Fibroblast of skin of left quadriceps (primary cell): ENCODE results near the gene AURKB.

Experiments
- DNase-seq, 2 experiments: peaks; one replicate each; pipeline ENCODE4 v3.0.0-alpha.2; 2013; ENCODE audit warnings: low read depth in 2 of 2

The AURKB gene

DNA sequence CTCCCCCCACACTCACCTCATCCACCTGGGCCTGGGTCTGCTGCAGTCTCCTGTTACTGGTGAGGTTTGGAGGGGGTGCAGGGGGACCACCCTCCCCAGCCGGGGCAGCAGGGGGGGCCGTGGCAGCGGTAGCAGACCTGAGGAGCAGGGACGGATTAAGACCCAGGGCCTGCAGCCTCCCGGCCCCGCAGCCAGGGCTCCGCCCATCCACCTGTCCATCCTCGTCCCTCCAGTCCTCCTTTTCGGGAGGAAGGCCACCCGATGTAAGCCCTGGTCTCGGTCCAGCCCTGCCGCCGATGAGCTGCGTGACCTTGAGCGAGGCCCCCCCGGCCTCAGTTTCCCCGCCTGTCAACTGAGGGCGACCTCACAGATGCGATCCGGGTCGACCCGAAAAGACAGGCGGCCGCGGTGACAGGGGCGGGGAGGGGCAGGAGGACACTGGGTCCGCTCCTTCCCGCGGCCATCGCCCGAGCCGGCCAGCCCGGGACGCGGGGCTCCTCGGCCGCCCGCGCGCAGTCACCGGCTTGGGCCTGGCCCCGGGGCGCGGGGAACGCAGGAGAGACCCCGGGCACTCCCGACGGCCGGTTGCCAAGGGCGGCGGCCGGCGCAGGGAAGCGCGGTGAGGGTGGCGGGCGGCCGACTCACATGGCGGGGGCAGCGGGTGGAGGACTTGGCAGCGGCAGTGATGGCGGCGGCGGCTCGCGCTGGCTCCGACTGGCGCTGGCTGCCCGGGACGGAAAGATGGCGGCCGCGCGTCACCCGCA, 48.0 kb downstream of the AURKB start, which contains the start of gene VAMP2:
VAMP2 (minus strand) TSS at position 716 of the 764 bp plus-strand sequence; CDS start at position 647, 69 bp downstream.
- no peak for DNase-seq

DNA sequence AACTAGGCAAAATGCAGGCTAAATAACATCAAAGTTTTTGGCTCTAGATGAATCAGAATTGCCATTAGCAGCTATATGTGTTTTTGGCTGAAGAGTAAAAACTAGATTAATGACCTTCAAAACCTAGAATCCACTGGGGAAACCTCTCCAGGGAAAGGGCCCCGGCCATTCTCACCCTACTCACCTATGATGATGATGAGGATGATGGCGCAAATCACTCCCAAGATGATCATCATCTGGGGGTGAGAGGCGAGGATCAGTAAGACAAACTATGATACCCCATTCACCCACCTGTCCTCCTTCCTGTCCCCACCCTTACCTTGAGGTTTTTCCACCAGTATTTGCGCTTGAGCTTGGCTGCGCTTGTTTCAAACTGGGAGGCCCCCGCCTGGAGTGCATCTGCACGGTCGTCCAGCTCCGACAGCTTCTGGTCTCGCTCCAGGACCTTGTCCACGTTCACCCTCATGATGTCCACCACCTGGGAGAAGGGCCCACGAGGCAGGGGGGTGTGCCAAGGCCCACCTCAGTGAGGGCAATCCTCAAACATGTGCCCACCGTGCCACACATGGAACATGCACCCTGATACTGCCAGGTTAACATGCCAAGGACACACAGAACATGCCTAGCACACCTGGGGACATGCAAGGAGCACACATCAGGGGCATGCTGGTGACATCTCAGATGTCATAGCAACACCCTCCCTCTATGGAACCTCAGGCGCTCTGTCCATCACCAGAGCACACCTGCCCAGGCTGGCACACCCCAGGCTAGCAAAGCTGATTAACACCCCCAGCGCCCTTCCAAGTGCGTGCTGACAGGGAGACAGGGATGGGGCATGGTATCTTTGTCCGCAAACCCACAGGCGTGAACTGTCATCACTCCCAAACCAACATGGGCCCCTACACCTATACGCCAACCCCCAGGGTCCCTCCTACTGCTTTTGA, 48.8 kb downstream of the AURKB start:
- DNase-seq, result no peak

DNA sequence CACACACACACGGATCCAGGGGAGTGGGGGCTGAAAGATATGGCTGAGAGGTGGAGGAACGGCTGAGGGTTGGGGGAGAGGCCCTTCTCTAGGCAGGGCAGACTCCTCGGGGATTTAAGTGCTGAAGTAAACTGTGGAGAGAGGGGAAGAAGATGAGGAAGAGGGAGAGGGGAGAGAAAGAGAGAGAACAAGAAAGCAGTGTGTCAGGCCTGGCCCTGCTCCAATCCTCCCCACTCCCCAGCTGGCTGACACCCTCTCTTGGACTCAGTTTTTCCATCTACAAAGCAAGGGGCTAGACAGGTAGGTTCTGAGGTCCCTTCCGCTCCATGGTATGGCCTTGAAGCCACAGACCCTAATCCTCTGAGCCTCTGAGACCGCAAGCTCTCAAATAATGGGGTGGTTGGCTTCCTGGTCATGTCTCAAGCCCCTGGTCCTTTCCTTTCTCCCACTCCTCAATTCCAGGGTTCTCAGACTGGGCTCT, 49.6 kb downstream of the AURKB start:
- DNase-seq, result no peak

DNA sequence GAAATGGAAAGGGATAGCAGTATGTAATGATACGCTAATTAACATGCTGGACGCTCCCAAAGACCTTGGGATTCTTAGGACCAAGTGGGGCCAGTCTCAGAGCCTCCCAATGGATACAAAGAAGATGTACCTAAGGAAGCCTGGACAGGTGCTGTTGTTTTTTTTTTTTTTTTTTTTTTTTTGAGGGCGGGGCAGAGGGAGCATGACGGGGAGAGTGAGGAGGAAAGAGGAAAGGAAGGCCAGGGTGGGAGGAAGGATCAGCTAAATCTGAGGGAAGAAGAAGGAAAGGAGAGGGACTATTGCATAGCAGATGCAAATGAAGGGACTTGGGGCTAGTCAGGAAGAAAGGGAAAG, 50.2 kb downstream of the AURKB start:
- no peak for DNase-seq

DNA sequence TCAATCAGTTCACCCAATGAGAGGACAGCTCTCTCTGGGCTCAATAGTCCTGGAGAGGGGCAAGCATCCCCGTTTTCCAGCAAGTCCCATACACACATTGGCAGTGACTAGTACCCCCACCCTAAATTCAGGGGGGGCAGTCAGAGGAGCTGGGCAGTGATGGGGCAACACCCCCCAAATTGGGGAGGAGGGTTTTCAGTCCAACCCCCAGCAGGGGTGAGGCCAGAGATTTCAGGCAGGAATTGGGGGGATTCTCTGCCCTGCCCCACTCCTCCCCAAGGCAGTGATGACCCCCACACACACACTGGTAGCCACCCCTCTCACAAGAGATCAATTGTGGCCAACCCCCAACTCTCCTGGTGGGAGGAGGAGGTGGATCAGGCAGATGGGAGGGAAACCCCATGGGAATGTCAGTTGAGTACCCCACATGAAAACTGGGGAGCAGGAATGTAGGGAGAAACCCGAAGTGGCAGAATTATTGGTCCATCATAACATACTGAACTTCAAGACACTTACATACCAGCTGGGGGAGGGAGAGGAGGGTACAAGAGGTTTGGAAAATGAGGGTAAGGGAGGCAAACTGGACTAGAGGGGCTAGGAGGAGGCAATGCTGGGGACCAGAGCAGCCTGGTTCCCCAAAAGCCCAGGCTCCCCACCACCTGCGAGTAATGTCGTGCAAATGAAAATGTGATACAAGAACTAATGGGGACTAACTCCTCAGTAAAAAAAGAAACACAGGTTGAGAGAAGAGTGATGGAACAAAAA, 50.7 kb downstream of the AURKB start:
- DNase-seq, result no peak

DNA sequence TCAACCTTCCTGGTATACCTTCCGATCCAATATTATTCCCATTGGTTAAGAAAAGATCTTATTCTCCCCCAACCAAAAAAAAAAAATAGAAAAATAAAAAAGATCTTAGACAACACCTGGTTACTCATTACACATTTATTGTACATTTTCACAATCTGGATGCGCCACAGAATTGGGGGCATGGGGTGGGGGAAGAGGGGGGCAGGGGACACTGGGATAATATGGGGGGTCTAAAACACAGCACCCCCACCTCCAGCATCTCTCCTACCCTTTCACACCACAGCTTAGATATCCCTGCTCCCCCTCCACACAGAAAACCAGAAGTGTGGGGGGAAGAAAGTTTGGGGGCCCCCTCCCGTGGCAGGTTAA, 51.4 kb downstream of the AURKB start:
- no peak for DNase-seq

DNA sequence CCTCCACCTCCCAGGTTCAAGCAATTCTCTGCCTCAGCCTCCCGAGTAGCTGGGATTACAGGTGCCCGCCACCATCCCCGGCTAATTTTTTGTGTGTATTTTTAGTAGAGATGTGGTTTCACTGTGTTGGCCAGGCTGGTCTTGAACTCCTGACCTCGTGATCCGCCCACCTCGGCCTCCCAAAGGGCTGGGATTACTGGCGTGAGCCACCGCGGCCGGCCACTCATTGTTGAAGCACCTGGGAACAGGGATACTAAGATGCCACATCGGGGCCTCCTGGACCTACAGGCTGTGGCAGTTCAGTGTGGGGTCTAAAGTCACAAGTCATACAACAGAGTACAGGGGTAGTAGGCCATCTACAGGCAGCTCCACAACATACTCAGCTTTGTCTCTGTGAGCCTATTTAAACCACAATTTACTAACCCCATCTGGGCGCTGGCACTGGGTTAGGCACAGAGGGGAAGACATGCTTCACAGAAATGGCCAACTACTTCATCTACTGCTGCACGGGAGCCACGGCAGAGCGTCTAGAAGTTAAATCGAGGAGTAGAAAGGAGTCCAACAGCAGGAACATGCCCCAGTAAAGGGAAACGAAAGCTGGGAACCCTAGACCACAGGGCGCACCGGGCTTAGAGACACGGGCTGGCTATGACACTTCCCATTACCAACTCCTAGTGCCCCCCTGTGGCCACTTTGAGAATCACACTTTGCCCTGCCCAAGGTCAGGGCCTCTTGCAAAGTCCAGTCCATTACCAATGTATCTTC, 51.9 kb downstream of the AURKB start:
- peak; percentile 54 to 55 for DNase-seq

DNA sequence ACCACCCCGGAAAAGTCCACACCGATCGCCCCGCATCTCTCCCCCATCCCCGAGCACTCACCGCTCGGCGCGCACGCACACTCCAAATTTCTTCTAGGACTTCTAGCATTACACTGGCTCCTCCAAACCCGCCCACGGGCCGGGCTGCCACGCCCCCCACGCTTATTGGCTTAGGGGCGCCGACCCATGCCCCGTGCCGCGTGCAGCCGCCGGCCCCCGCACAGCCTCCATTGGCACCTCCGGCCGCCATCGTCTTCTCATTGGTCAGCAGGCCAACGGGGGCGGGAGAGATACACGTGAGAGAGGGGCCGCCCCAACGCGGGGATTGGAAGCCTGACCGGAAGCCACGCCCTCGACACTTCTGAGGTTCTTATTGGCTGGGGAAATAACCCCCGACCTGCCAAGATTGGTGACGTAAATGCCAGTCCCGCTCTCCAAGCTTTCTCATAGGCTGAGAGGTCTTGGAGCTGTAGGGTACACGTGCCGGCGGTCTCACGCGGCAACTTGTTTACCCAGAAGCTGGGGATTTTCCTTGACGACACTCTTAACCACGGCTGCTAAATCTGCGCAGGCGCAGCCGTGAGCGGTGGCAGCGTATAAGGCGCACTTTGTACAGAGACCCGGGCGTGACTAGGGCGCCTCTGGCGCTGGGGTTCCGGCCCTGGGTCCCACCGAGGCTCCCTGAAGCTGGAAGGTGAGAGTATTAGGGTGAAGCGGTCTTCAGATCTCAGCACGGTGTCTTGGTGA, 54.0 kb downstream of the AURKB start:
- DNase-seq, result peak; percentile 100

DNA sequence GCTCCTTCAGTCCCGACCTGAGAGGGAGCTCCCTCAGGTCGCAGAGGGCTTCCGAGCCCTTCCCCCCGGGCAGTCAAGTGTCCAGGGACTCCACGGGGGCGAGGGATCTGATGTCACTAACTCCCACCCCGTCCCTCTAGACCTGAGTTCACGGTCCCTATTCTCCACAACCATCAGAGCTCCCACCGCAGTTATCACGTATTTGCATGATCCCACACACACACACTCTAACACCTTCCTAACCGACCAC, 54.5 kb downstream of the AURKB start:
- no peak for DNase-seq

DNA sequence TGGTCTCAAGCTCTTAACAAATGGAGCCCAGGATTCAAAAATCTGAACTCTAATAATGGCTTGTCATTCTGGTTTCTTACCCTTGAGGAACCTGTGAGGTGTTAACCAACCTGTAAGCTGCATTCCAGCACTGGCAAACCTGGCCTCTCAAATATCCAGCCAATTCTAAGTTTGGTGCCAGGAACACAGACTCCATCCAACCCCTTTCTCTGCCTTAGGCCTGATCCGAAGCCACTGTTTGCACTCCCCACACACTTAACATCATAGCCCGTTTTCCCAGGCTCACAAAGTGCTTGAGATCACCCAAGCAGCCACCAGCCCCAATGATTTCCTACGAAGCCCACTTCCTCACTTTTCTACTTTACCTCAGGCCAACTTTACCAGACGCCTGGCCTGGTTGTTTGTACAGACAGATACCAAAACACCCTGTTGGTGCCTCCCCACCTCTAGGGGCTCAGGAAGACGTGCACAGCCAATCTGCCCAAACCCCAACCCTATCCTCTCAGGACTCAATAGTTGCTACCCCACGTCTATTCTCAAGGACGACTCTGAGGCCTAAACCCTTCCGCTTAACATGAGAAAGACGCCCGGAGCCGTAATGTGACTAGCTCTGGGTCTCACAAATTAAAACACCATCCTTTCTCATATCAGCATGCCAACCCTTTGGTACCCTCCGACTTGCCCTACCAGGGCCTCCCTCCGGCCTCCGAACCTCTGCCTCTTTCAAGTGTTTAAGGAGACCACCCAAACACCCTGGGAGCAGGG, 55.0 kb downstream of the AURKB start:
- DNase-seq, result no peak
